H1 (cell line): Measurements from ENCODE around the gene KLHDC7A. TPM values are rescaled to one million over a fixed set of nuclear protein-coding genes. Genes with fewer than 3 reads are reported as not detected.
A peak's percentile ranks its signal among the peaks of the same experiment; 100 is the strongest.

Experiments
- CTCF ChIA-PET: fragments of 300-600 bp; sonication (Branson Sonifier 250); formaldehyde crosslinking; loops from one replicate; lab custom pipeline; 2021; ENCODE audit not compliant: partially characterized antibody; lab: Charles Lee
- POLR2A ChIA-PET: fragments of 300-600 bp; sonication (Branson Sonifier 250); formaldehyde crosslinking; loops from one replicate; lab custom pipeline; 2021; ENCODE audit warnings: inconsistent platforms; ENCODE audit not compliant: partially characterized antibody; lab: Charles Lee
- DNase-seq, 2 experiments: peaks; one replicate each; pipeline versions ENCODE4 v3.0.0 to v3.0.0-alpha.2; 2010 to 2022; ENCODE audit warnings: low spot score in 2 of 2, low read depth in 1 of 2, mixed read lengths in 1 of 2
- FAIRE-seq: peaks from 2 replicates; lab custom pipeline; 2011; peaks lifted over from hg19 to GRCh38; lab: Jason Lieb, UNC
- H2AFZ ChIP-seq: 2 replicates; pipeline ENCODE4 v1.8.1; 2012; ENCODE audit warnings: low read length, inconsistent platforms
- H2AK5ac ChIP-seq: 2 replicates; pipeline ENCODE4 v1.6.1; 2013; ENCODE audit warnings: low read depth, low read length
- H2BK120ac ChIP-seq: replicated peaks from 2 replicates; pipeline ENCODE3; 2013; ENCODE audit warnings: low read depth, low read length, inconsistent platforms
- H2BK12ac ChIP-seq: 2 replicates; pipeline ENCODE4 v1.6.1; 2013; ENCODE audit warnings: low read depth, low read length
- H2BK15ac ChIP-seq: 2 replicates; pipeline ENCODE4 v1.6.1; 2013; ENCODE audit warnings: low read length
- H2BK20ac ChIP-seq: 2 replicates; pipeline ENCODE4 v1.6.1; 2013; ENCODE audit warnings: low read length
- H2BK5ac ChIP-seq: 2 replicates; pipeline ENCODE4 v1.6.1; 2013; ENCODE audit warnings: low read depth, low read length
- H3K14ac ChIP-seq: 2 replicates; pipeline ENCODE4 v1.6.1; 2013; ENCODE audit warnings: inconsistent platforms; ENCODE audit not compliant: insufficient read length
- H3K18ac ChIP-seq: 2 replicates; pipeline ENCODE4 v1.6.1; 2013; ENCODE audit warnings: low read length; ENCODE audit errors: extremely low read depth
- H3K23ac ChIP-seq: 2 replicates; pipeline ENCODE4 v1.6.1; 2013; ENCODE audit warnings: inconsistent platforms; ENCODE audit not compliant: insufficient read length
- H3K23me2 ChIP-seq: 2 replicates; pipeline ENCODE4 v1.6.1; 2013; ENCODE audit warnings: low read depth, low read length
- H3K27ac ChIP-seq: 2 replicates; pipeline ENCODE4 v1.6.1; 2011; ENCODE audit warnings: low read depth, low read length, inconsistent platforms
- H3K27me3 ChIP-seq, 4 experiments: replicated peaks in 1 of 4; 1 replicate in 1 of 4; 2 replicates in 3 of 4; pipeline versions ENCODE4 v1.6.1 to v1.8.1; 2011 to 2013; ENCODE audit warnings: low read length in 3 of 4, mild to moderate bottlenecking in 3 of 4, inconsistent platforms in 2 of 4, mixed read lengths in 2 of 4, moderate library complexity in 1 of 4; ENCODE audit not compliant: control insufficient read depth in 3 of 4, insufficient read depth in 3 of 4; ENCODE audit errors: extremely low read depth in 1 of 4
- H3K36me3 ChIP-seq, 4 experiments: 2 replicates each; pipeline versions ENCODE4 v1.6.1 to v1.8.1; 2011 to 2013; ENCODE audit warnings: mild to moderate bottlenecking in 4 of 4, low read length in 3 of 4, moderate library complexity in 2 of 4, control low read depth in 1 of 4, inconsistent platforms in 1 of 4; ENCODE audit not compliant: insufficient read depth in 4 of 4, control insufficient read depth in 2 of 4
- H3K4ac ChIP-seq: replicated peaks from 2 replicates; pipeline ENCODE3; 2013; ENCODE audit warnings: low read length, low read depth, mixed read lengths, inconsistent platforms; ENCODE audit not compliant: insufficient read length
- H3K4me1 ChIP-seq, 4 experiments: replicated peaks in 1 of 4; 1 replicate in 1 of 4; 2 replicates in 3 of 4; pipeline versions ENCODE4 v1.6.1 to v1.8.1; 2011 to 2013; ENCODE audit warnings: low read length in 3 of 4, inconsistent platforms in 2 of 4, mixed read lengths in 1 of 4; ENCODE audit not compliant: insufficient read depth in 4 of 4, control insufficient read depth in 3 of 4
- H3K4me2 ChIP-seq, 2 experiments: 2 replicates each; pipeline versions ENCODE4 v1.6.1 to v1.8.1; 2011 to 2013; ENCODE audit warnings: low read depth in 2 of 2, low read length in 2 of 2, control low read depth in 1 of 2, inconsistent platforms in 1 of 2, mild to moderate bottlenecking in 1 of 2; ENCODE audit not compliant: insufficient read depth in 1 of 2
- H3K4me3 ChIP-seq, 4 experiments: fragments of 200-600, 300-600 bp in 1 of 4; sonication (generic), shearing (Covaris generic), sonication (Bioruptor Twin) in 1 of 4; 2 replicates each; pipeline versions ENCODE4 v1.5.1 to v1.8.1; 2011 to 2016; ENCODE audit warnings: low read length in 4 of 4, low read depth in 3 of 4, control low read depth in 2 of 4, inconsistent platforms in 2 of 4, mild to moderate bottlenecking in 2 of 4, mixed read lengths in 1 of 4, moderate library complexity in 1 of 4; ENCODE audit not compliant: insufficient read depth in 2 of 4; ENCODE audit errors: extremely low read depth in 1 of 4
- H3K56ac ChIP-seq: replicated peaks from 2 replicates; pipeline ENCODE3; 2013; ENCODE audit warnings: low read depth, mild to moderate bottlenecking, mixed read lengths, low read length, inconsistent platforms; ENCODE audit not compliant: insufficient read length
- H3K79me1 ChIP-seq: 2 replicates; pipeline ENCODE4 v1.6.1; 2013; ENCODE audit warnings: low read depth, low read length, control low read depth
- H3K79me2 ChIP-seq, 2 experiments: 2 replicates each; pipeline versions ENCODE4 v1.6.1 to v1.8.1; 2012 to 2013; ENCODE audit warnings: low read length in 2 of 2, mild to moderate bottlenecking in 2 of 2, inconsistent platforms in 1 of 2; ENCODE audit not compliant: insufficient read depth in 2 of 2, control insufficient read depth in 1 of 2
- H3K9ac ChIP-seq, 4 experiments: replicated peaks in 1 of 4; 1 replicate in 1 of 4; 2 replicates in 3 of 4; pipeline versions ENCODE4 v1.6.1 to v1.8.1; 2011 to 2013; ENCODE audit warnings: low read depth in 3 of 4, low read length in 3 of 4, control low read depth in 2 of 4, mild to moderate bottlenecking in 2 of 4, moderate library complexity in 2 of 4, inconsistent platforms in 1 of 4; ENCODE audit errors: extremely low read depth in 1 of 4
- H3K9me3 ChIP-seq, 2 experiments: 2 replicates each; pipeline versions ENCODE4 v1.6.1 to v1.8.1; 2012 to 2013; ENCODE audit warnings: mild to moderate bottlenecking in 2 of 2, moderate library complexity in 2 of 2, control low read depth in 1 of 2, inconsistent platforms in 1 of 2, low read depth in 1 of 2, low read length in 1 of 2, mixed read lengths in 1 of 2; ENCODE audit not compliant: insufficient read depth in 2 of 2
- H4K20me1 ChIP-seq, 2 experiments: replicated peaks in 1 of 2; 2 replicates each; pipeline versions ENCODE3 to v1.8.1; 2011 to 2013; ENCODE audit warnings: inconsistent platforms in 2 of 2, low read length in 2 of 2, mild to moderate bottlenecking in 1 of 2; ENCODE audit not compliant: insufficient read depth in 2 of 2, control insufficient read depth in 1 of 2
- H4K5ac ChIP-seq: 2 replicates; pipeline ENCODE4 v1.6.1; 2013; ENCODE audit warnings: low read length, low read depth, mixed read lengths, inconsistent platforms; ENCODE audit not compliant: insufficient read length
- H4K8ac ChIP-seq: 2 replicates; pipeline ENCODE4 v1.8.0; 2013; ENCODE audit warnings: mild to moderate bottlenecking, moderate library complexity, low read length, inconsistent platforms; ENCODE audit not compliant: insufficient read depth; ENCODE audit errors: extremely low read depth
- H4K91ac ChIP-seq: replicated peaks from 2 replicates; pipeline ENCODE3; 2013; ENCODE audit warnings: low read length, mixed read lengths, inconsistent platforms; ENCODE audit not compliant: insufficient read length
- EP300 ChIP-seq, 2 experiments: IDR thresholded peaks; 1 replicate in 1 of 2; 2 replicates in 1 of 2; pipeline ENCODE4 v1.6.1; 2011 to 2012; ENCODE audit warnings: low read depth in 2 of 2, low read length in 2 of 2, mild to moderate bottlenecking in 2 of 2, borderline replicate concordance in 1 of 2, inconsistent platforms in 1 of 2, moderate library complexity in 1 of 2
- FOSL1 ChIP-seq: IDR thresholded peaks from 2 replicates; pipeline ENCODE4 v1.6.1; 2011; ENCODE audit warnings: mild to moderate bottlenecking, low read depth, low read length, moderate library complexity; ENCODE audit not compliant: insufficient read depth
- HDAC2 ChIP-seq, 2 experiments: fragments of 300-600 bp in 1 of 2; sonication (generic) in 1 of 2; IDR thresholded peaks; 2 replicates each; pipeline ENCODE4 v1.6.1; 2011 to 2012; ENCODE audit warnings: low read depth in 2 of 2, low read length in 2 of 2, mild to moderate bottlenecking in 2 of 2, moderate library complexity in 2 of 2, borderline replicate concordance in 1 of 2, inconsistent platforms in 1 of 2
- RFX5 ChIP-seq: IDR thresholded peaks from 2 replicates; pipeline ENCODE4 v1.6.1; 2011; ENCODE audit warnings: low read depth, low read length, improper control_type of control experiment, borderline replicate concordance
- SP4 ChIP-seq: IDR thresholded peaks from 2 replicates; pipeline ENCODE4 v1.6.1; 2012; ENCODE audit warnings: low read length, inconsistent platforms
- SRF ChIP-seq: IDR thresholded peaks from 2 replicates; pipeline ENCODE4 v1.6.1; 2011; ENCODE audit warnings: mild to moderate bottlenecking, low read depth, low read length, moderate library complexity
- TCF12 ChIP-seq: IDR thresholded peaks from 2 replicates; pipeline ENCODE4 v1.6.1; 2011; ENCODE audit warnings: low read depth, mild to moderate bottlenecking, low read length
- TEAD4 ChIP-seq: IDR thresholded peaks from 2 replicates; pipeline ENCODE4 v1.6.1; 2012; ENCODE audit warnings: low read depth, low read length, inconsistent platforms, mixed read lengths
- ZNF274 ChIP-seq: IDR thresholded peaks from 2 replicates; pipeline ENCODE4 v1.7.0; 2012; ENCODE audit warnings: low read length, borderline replicate concordance; ENCODE audit errors: extremely low read depth
- WGBS, 2 experiments: shearing (Covaris generic) in 1 of 2; methylation state at CpG; one replicate each; pipeline versions ENCODE4 v1.1.6 to v1.1.7; 2013 to 2015; ENCODE audit warnings: low lambda C conversion rate in 2 of 2, mixed read lengths in 2 of 2, inconsistent platforms in 1 of 2, low coverage in 1 of 2, missing lambda C conversion rate in 1 of 2; ENCODE audit not compliant: insufficient replicate concordance in 2 of 2, insufficient coverage in 1 of 2, insufficient read length in 1 of 2; ENCODE audit errors: extremely low coverage in 1 of 2, missing lambda C conversion rate in 1 of 2; 5-methylcytosine and 5-hydroxymethylcytosine counted together
- polyA plus RNA-seq, 7 experiments: library from polyadenylated mRNA; depleted of rRNA in 3 of 7; stranded (reverse) in 5 of 7; unstranded in 2 of 7; fragments of >200 nt in 5 of 7; fragments of 200-250 nt in 2 of 7; gene quantifications; 1 replicate in 5 of 7; 2 replicates in 1 of 7; 4 replicates in 1 of 7; pipeline versions ENCODE4 v1.2.1 to v1.2.3, GENCODE V29; 2011 to 2013; ENCODE audit warnings: missing spikeins in 2 of 7, mixed read lengths in 2 of 7
- total RNA-seq: library from RNA; stranded (reverse); fragmentation: NEBNext Ultra II Directional; extraction: Animal tissue kit (Norgen Biotek cat#: 25700); gene quantifications from 2 replicates; pipeline ENCODE4 v1.2.1, GENCODE V29; 2021
- TF ChIP-seq, protein P1 (sequence below): IDR thresholded peaks from 2 replicates; pipeline ENCODE4 v1.6.1; 2011; ENCODE audit warnings: low read length, improper control_type of control experiment

Gene KLHDC7A
- total and polyA plus RNA-seq, 2 of the 8 experiments (the other 6 are each of a cell fraction or from before 2014, with no cell fraction given), result 3.9 to 18.9 TPM

DNA sequence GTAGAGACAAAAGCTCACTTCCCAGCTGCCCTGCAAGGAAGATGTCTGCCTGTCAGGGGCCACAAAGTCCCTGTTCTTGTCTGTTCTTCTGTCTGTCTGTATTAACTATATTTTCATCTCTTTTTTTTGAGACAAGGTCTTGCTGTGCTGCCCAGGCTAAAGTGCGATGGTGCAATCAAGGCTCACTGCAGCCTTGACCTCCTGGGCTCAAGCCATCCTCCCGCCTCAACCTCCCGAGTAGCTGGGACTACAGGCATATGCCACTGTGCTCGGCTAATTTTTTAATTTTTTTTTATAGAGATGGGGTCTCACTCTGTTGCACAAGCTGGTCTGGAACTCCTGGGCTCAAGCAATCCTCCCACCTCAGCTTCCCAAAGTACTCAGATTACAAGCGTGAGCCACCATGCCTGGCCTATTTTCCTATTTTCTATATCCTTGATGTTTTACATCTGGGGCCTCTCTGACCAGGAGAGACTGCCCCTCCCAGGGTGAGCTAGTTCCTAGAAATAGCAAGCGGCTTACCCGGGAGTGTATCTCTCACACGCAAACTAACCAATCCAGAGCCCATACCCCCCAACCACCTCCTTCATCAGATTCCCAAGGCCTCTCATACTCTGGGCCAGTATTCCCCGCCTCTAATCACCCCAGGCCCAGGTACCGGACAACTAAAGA is 5.4 kb upstream of the KLHDC7A start:
- Histone ChIP-seq H3K23ac (no peak overlapping the region), H3K56ac (no peak overlapping the region)
- CTCF ChIA-PET, result interaction anchor here (0.7 to 2.8 kb wide), 12 partner anchors 9 to 194 kb away, joined by 3 to 11 read pairs (median 4); no protein-coding TSS in a partner anchor
- TF ChIP-seq, protein P1, sequence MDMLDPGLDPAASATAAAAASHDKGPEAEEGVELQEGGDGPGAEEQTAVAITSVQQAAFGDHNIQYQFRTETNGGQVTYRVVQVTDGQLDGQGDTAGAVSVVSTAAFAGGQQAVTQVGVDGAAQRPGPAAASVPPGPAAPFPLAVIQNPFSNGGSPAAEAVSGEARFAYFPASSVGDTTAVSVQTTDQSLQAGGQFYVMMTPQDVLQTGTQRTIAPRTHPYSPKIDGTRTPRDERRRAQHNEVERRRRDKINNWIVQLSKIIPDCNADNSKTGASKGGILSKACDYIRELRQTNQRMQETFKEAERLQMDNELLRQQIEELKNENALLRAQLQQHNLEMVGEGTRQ, result no peak
- TF ChIP-seq SP4, result no peak
- no peak for TF ChIP-seq HDAC2 (IDR thresholded peaks at IDR 0.05; ENCODE audit: borderline replicate concordance in 1 of 2, low read depth in 2 of 2, low read length in 2 of 2)
- TF ChIP-seq SRF, result no peak
- TF ChIP-seq ZNF274, result no peak
- TF ChIP-seq TCF12, result no peak
- TF ChIP-seq FOSL1, result no peak
- TF ChIP-seq EP300 (IDR thresholded peaks at IDR 0.05; ENCODE audit: borderline replicate concordance in 1 of 2, low read depth in 2 of 2, low read length in 2 of 2), result no peak
- TF ChIP-seq RFX5, result no peak
- TF ChIP-seq TEAD4, result no peak

More for the DNA sequence above, 5.4 kb upstream of the KLHDC7A start:
- Histone ChIP-seq H3K9me3 (no peaks in the 10 kb centered on the region), H3K27ac (no peak overlapping the region), H2BK12ac (peak overlapping the region; percentile 96; the same call in 1 of the 2 replicates), H2BK5ac (0 out of 2 replicates have a peak overlapping the region, but pooled peaks have one; percentile 55), H4K20me1 (no peaks in the 10 kb centered on the region), H3K27me3 (no peaks in the 10 kb centered on the region; a peak in 1 of 7 replicates), H3K36me3 (no peaks in the 10 kb centered on the region), H3K4me3 (no peak overlapping the region), H3K23me2 (no peaks in the 10 kb centered on the region), H2AK5ac (0 out of 2 replicates have a peak overlapping the region, but pooled peaks have one; percentile 58), H3K14ac (no peak overlapping the region), H4K5ac (no peak overlapping the region), H3K4ac (no peak overlapping the region), H4K91ac (peak overlapping the region; percentile 44), H2BK20ac (peak overlapping the region; percentile 80; the same call in 1 of the 2 replicates), H2AFZ (no peak overlapping the region), H3K18ac (peak overlapping the region; percentile 73; the same call in 1 of the 2 replicates), H4K8ac (no peak overlapping the region), H3K79me2 (no peaks in the 10 kb centered on the region), H3K4me2 (no peak overlapping the region), H2BK120ac (peak overlapping the region; percentile 70), H2BK15ac (peak overlapping the region; percentile 62; the same call in 1 of the 2 replicates), H3K9ac (no peak overlapping the region), H3K4me1 (peaks cover 6 to 16% (median 10%) of the 10 kb centered on the region in 4 experiments), H3K79me1 (no peaks in the 10 kb centered on the region)
- FAIRE-seq (no peak), DNase-seq (no peak)
- POLR2A ChIA-PET, result interaction anchor here (1.1 to 1.6 kb wide), 2 partner anchors 10 to 12 kb away, joined by 4 to 6 read pairs; no protein-coding TSS in a partner anchor
- whole genome bisulfite sequencing, 2 experiments, result 84% methylated on average over 10 of the region's 10 CpGs; no CpG with 5 or more reads in 1 of the 2 experiments
